GM12878 (cell line): Measurements from ENCODE around the gene MSI2. TPM values are rescaled to one million over a fixed set of nuclear protein-coding genes. Genes with fewer than 3 reads are reported as not detected.

ENCODE experiments used
- ATAC-seq: fragments of 200-7000 bp; cut with Tn5 transposase; 3 replicates; pipeline ENCODE4 v1.9.1; 2020; ENCODE audit warnings: mild to moderate bottlenecking, moderate library complexity
- BruUV-seq: library from RNA; stranded (reverse); fragments of 400-500 nt; replicated peaks from 2 replicates; lab custom pipeline; 2021; lab: Mats Ljungman, UMichigan
- CTCF ChIA-PET: fragments of 300-600 bp; sonication (Branson Sonifier 250); formaldehyde crosslinking; extraction: SDS; loops from one replicate; lab custom pipeline; 2021; ENCODE audit warnings: inconsistent platforms; lab: Yijun Ruan, JAX
- POLR2A ChIA-PET: fragments of 350-600 bp; formaldehyde crosslinking; extraction: SDS; loops from one replicate; lab custom pipeline; 2021; ENCODE audit warnings: inconsistent platforms; lab: Charles Lee
- RAD21 ChIA-PET: fragments of 300-600 bp; sonication (Branson Sonifier 250); formaldehyde crosslinking; loops from one replicate; lab custom pipeline; 2023; ENCODE audit warnings: antibody characterized with exemption; ENCODE audit not compliant: unreplicated experiment; lab: Charles Lee
- SMC1A ChIA-PET: fragments of 300-600 bp; sonication (Branson Sonifier 250); formaldehyde crosslinking; loops from one replicate; lab custom pipeline; 2023; ENCODE audit not compliant: unreplicated experiment, uncharacterized antibody; lab: Charles Lee
- DNase-seq: peaks from one replicate; pipeline ENCODE4 v3.0.0-alpha.2; 2011; ENCODE audit warnings: low read depth, low spot score
- FAIRE-seq: peaks from 3 replicates; lab custom pipeline; 2011; peaks lifted over from hg19 to GRCh38; lab: Jason Lieb, UNC
- H2AFZ ChIP-seq: 2 replicates; pipeline ENCODE4 v1.6.0; 2011; ENCODE audit warnings: low read depth, low read length, control low read depth; ENCODE audit not compliant: control insufficient read depth
- H3K27ac ChIP-seq: 2 replicates; pipeline ENCODE4 v1.5.1; 2011; ENCODE audit warnings: control low read depth; ENCODE audit not compliant: control insufficient read depth, insufficient read depth
- H3K27me3 ChIP-seq, 2 experiments: replicated peaks in 1 of 2; 2 replicates each; pipeline versions ENCODE4 v1.6.0 to v1.6.1; 2011; ENCODE audit warnings: low read length in 1 of 2; ENCODE audit not compliant: control insufficient read depth in 2 of 2, insufficient read depth in 2 of 2
- H3K36me3 ChIP-seq, 2 experiments: 2 replicates each; pipeline ENCODE4 v1.5.1; 2011; ENCODE audit warnings: low read length in 1 of 2; ENCODE audit not compliant: control insufficient read depth in 2 of 2, insufficient read depth in 2 of 2
- H3K4me1 ChIP-seq: 2 replicates; pipeline ENCODE4 v1.6.1; 2011; ENCODE audit warnings: mild to moderate bottlenecking, low read length, moderate library complexity, mixed read lengths; ENCODE audit not compliant: control insufficient read depth, insufficient read depth
- H3K4me2 ChIP-seq: 2 replicates; pipeline ENCODE4 v1.6.0; 2011; ENCODE audit warnings: control low read depth; ENCODE audit not compliant: control insufficient read depth, insufficient read depth
- H3K4me3 ChIP-seq: fragments of 200-600 bp; sonication (generic); 2 replicates; pipeline ENCODE4 v1.5.1; 2016
- H3K79me2 ChIP-seq: 2 replicates; pipeline ENCODE4 v1.6.0; 2011; ENCODE audit warnings: low read length; ENCODE audit not compliant: control insufficient read depth, insufficient read depth
- H3K9ac ChIP-seq: 2 replicates; pipeline ENCODE4 v1.8.0; 2011; ENCODE audit warnings: low read length, control low read depth, mixed read lengths; ENCODE audit not compliant: control insufficient read depth, insufficient read depth
- H3K9me3 ChIP-seq: replicated peaks from 3 replicates; pipeline ENCODE4 v1.5.1; 2011; ENCODE audit warnings: mild to moderate bottlenecking, low read length; ENCODE audit not compliant: control insufficient read depth, insufficient read depth
- H4K20me1 ChIP-seq: 2 replicates; pipeline ENCODE4 v1.6.0; 2011; ENCODE audit not compliant: control insufficient read depth, insufficient read depth
- ASH2L ChIP-seq: fragments of 300-600, 200-600 bp; sonication (generic); IDR thresholded peaks from 2 replicates; pipeline ENCODE4 v1.6.1; 2017; ENCODE audit warnings: low read depth, mild to moderate bottlenecking, borderline replicate concordance
- BHLHE40 ChIP-seq, 2 experiments: fragments of 450-650 bp in 1 of 2; IDR thresholded peaks; 2 replicates each; pipeline ENCODE4 v1.6.1; 2011 to 2017; ENCODE audit warnings: low read depth in 2 of 2, borderline replicate concordance in 1 of 2, improper control_type of control experiment in 1 of 2, low read length in 1 of 2, mild to moderate bottlenecking in 1 of 2
- BMI1 ChIP-seq: fragments of 450-650 bp; IDR thresholded peaks from 2 replicates; pipeline ENCODE4 v1.6.1; 2016; ENCODE audit warnings: mild to moderate bottlenecking, moderate library complexity, borderline replicate concordance
- BRCA1 ChIP-seq: IDR thresholded peaks from 2 replicates; pipeline ENCODE4 v1.6.1; 2011; ENCODE audit warnings: low read depth, low read length, improper control_type of control experiment
- GATAD2B ChIP-seq: fragments of 450-650 bp; conservative IDR thresholded peaks from 2 replicates; pipeline ENCODE4 v1.6.1; 2017; ENCODE audit warnings: low read depth, mild to moderate bottlenecking, moderate library complexity
- HCFC1 ChIP-seq: fragments of 150-350 bp; IDR thresholded peaks from 2 replicates; pipeline ENCODE4 v1.6.1; 2014; ENCODE audit warnings: low read length
- HSF1 ChIP-seq: fragments of 150-350 bp; IDR thresholded peaks from 2 replicates; pipeline ENCODE4 v1.6.1; 2014; ENCODE audit warnings: mild to moderate bottlenecking, low read depth, low read length
- MTA3 ChIP-seq: IDR thresholded peaks from 2 replicates; pipeline ENCODE4 v1.6.1; 2012; ENCODE audit warnings: low read length, inconsistent platforms, borderline replicate concordance
- NFIC ChIP-seq: IDR thresholded peaks from 2 replicates; pipeline ENCODE4 v1.6.1; 2012; ENCODE audit warnings: low read depth, mild to moderate bottlenecking, inconsistent platforms, low read length, moderate library complexity
- NKRF ChIP-seq: fragments of 450-650 bp; conservative IDR thresholded peaks from 2 replicates; pipeline ENCODE4 v1.6.1; 2017; ENCODE audit warnings: mild to moderate bottlenecking, moderate library complexity
- POLR2AphosphoS5 ChIP-seq: IDR thresholded peaks from 2 replicates; pipeline ENCODE4 v1.6.1; 2011; ENCODE audit warnings: mild to moderate bottlenecking, low read length, inconsistent platforms
- SMAD1 ChIP-seq: fragments of 450-650 bp; IDR thresholded peaks from 2 replicates; pipeline ENCODE4 v1.6.1; 2018; ENCODE audit warnings: mild to moderate bottlenecking, low read depth; ENCODE audit not compliant: partially characterized antibody
- TCF3 ChIP-seq: IDR thresholded peaks from 2 replicates; pipeline ENCODE4 v1.6.1; 2012; ENCODE audit warnings: low read depth, mild to moderate bottlenecking, low read length, borderline replicate concordance; ENCODE audit not compliant: insufficient read depth
- ZNF274 ChIP-seq: IDR thresholded peaks from one replicate; pipeline ENCODE4 v1.8.0; 2011; ENCODE audit not compliant: insufficient read length, insufficient read depth
- WGBS: methylation state at CpG from one replicate; pipeline ENCODE4 v1.1.6; 2016; ENCODE audit warnings: low lambda C conversion rate; ENCODE audit not compliant: insufficient replicate concordance, insufficient coverage; ENCODE audit errors: missing lambda C conversion rate; 5-methylcytosine and 5-hydroxymethylcytosine counted together
- in situ Hi-C: fragments of 300-500 bp; cut with MboI; formaldehyde crosslinking; loops from 9 replicates; pipeline ENCODE4 v1.14.3; 2018; ENCODE audit warnings: mixed read lengths
- intact Hi-C: fragments of 100-400 bp; cut with micrococcal nuclease; formaldehyde crosslinking; loops from one replicate; pipeline ENCODE4 v1.14.2; 2022; ENCODE audit not compliant: unreplicated experiment
- polyA plus RNA-seq, 11 experiments: library from polyadenylated mRNA; depleted of rRNA in 4 of 11; unstranded in 6 of 11; stranded (reverse) in 5 of 11; fragments of >200 nt; fragmentation: Nextera tagmentation in 4 of 11; fragmentation: Illumina TruSeq in 1 of 11; extraction: Ambion mirVana in 4 of 11; extraction: Trizol in 1 of 11; gene quantifications; 1 replicate in 1 of 11; 2 replicates in 10 of 11; pipeline versions ENCODE4 v1.2.1 to v1.2.3, GENCODE V29; 2011 to 2016; ENCODE audit warnings: inconsistent platforms in 2 of 11, missing spikeins in 2 of 11, low read depth in 1 of 11
- total RNA-seq, 4 experiments: library from RNA; depleted of rRNA in 3 of 4; stranded (reverse); fragments of >200 nt in 3 of 4; fragmentation: Illumina TruSeq in 1 of 4; extraction: Trizol in 1 of 4; gene quantifications; 2 replicates each; pipeline versions ENCODE4 v1.2.1 to v1.2.3, GENCODE V29; 2013 to 2021

The MSI2 gene
- total and polyA plus RNA-seq, 10 of the 15 experiments (the other 5 are each of a cell fraction or from before 2014, with no cell fraction given), result 6.1 to 76.1 (median 42.0) TPM

- H3K27ac ChIP-seq, result no peak overlapping the region
- BruUV-seq, result no TSS peak
- intact Hi-C loops, result no loop called here
- no peak overlapping the region for H3K4me2 ChIP-seq
- TF ChIP-seq POLR2AphosphoS5 (no peak), MTA3 (no peak), BRCA1 (no peak), SMAD1 (no peak), NFIC (no peak)
- H3K9me3 ChIP-seq, result peaks cover 5% of the 10 kb centered on the region; the same call in 2 of the 3 replicates
- H4K20me1 ChIP-seq, result no peaks in the 10 kb centered on the region
- DNase-seq, result no peak
- WGBS, result 96% methylated on average over 3 of the region's 3 CpGs
- peaks cover 24% of the 10 kb centered on the region for H3K79me2 ChIP-seq
- ChIA-PET CTCF (interaction anchor here (1.3 to 6.3 kb wide), 3 partner anchors 15 to 129 kb away, joined by 3 to 33 read pairs (median 4); no protein-coding TSS in a partner anchor), RAD21 (interaction anchor here (1.0 to 6.2 kb wide), 4 partner anchors 15 to 300 kb away, joined by 4 to 103 read pairs (median 4); no protein-coding TSS in a partner anchor), SMC1A (interaction anchor here (0.7 to 9.4 kb wide), 5 partner anchors 12 to 128 kb away, joined by 3 to 141 read pairs (median 5); no protein-coding TSS in a partner anchor), POLR2A (interaction anchor here (1.1 to 9.1 kb wide), 2 partner anchors 15 to 30 kb away, joined by 3 to 80 read pairs; no protein-coding TSS in a partner anchor)
- in situ Hi-C loops, result no loop called here
- no peak for FAIRE-seq
- H3K4me1 ChIP-seq, result peaks cover 31% of the 10 kb centered on the region
- no peak overlapping the region for H3K4me3 ChIP-seq
- no peaks in the 10 kb centered on the region for H3K27me3 ChIP-seq
- no peak overlapping the region for H3K9ac ChIP-seq
- no peak overlapping the region for H2AFZ ChIP-seq
- ATAC-seq, result no peak
- H3K36me3 ChIP-seq, result peaks cover 0 to 4% of the 10 kb centered on the region in 2 experiments; a peak in 2 of 4 replicates
Measured at GRCh38 chr17:57372156-57372555, 115.8 kb downstream of the MSI2 start.

- CTCF ChIA-PET, result interaction anchor here (1.3 to 6.3 kb wide), 2 partner anchors 15 to 26 kb away, joined by 3 to 33 read pairs; no protein-coding TSS in a partner anchor
- no peak for TF ChIP-seq ZNF274
- TF ChIP-seq GATAD2B, result no peak
- no peak for TF ChIP-seq BMI1
- TF ChIP-seq ASH2L, result no peak
- TF ChIP-seq TCF3, result no peak
- TF ChIP-seq HSF1, result no peak
- no peak for TF ChIP-seq HCFC1
- no peak for TF ChIP-seq NKRF
- no peak for TF ChIP-seq BHLHE40 (IDR thresholded peaks at IDR 0.05; ENCODE audit: borderline replicate concordance in 1 of 2, low read depth in 2 of 2, low read length in 1 of 2)
Measured at GRCh38 chr17:57373048-57373447, 116.7 kb downstream of the MSI2 start.

More at GRCh38 chr17:57373048-57373447, 116.7 kb downstream of the MSI2 start:
- in situ Hi-C loops (no loop called here), intact Hi-C loops (no loop called here)
- H3K4me3 ChIP-seq, result no peak overlapping the region
- FAIRE-seq (no peak), ATAC-seq (no peak), DNase-seq (no peak)
- POLR2A ChIA-PET, result interaction anchor here (1.0 to 9.1 kb wide), 2 partner anchors 16 to 114 kb away, joined by 3 to 80 read pairs; no protein-coding TSS in a partner anchor
- H3K36me3 ChIP-seq, result peaks cover 0 to 4% of the 10 kb centered on the region in 2 experiments; a peak in 2 of 4 replicates
- peaks cover 18% of the 10 kb centered on the region for H3K79me2 ChIP-seq
- H3K4me2 ChIP-seq, result no peak overlapping the region
- BruUV-seq, result no TSS peak
- H3K9ac ChIP-seq, result no peak overlapping the region
- H3K27me3 ChIP-seq, result no peaks in the 10 kb centered on the region
- SMC1A ChIA-PET, result interaction anchor here (0.9 to 9.4 kb wide), 3 partner anchors 11 to 43 kb away, joined by 3 to 141 read pairs (median 16); no protein-coding TSS in a partner anchor
- no peak overlapping the region for H3K27ac ChIP-seq
- H4K20me1 ChIP-seq, result no peaks in the 10 kb centered on the region
- peaks cover 22% of the 10 kb centered on the region for H3K4me1 ChIP-seq
- WGBS, result 100% methylated on average over 4 of the region's 4 CpGs
- peaks cover 5% of the 10 kb centered on the region; the same call in 2 of the 3 replicates for H3K9me3 ChIP-seq
- RAD21 ChIA-PET, result no interaction called here
- no peak overlapping the region for H2AFZ ChIP-seq
